Sigmoid colon (tissue), 3 donors: ENCODE results near the gene PGAP6.
A peak's percentile ranks its signal among the peaks of the same experiment; 100 is the strongest.
"Not testable (repeated sequence)": the region's sequence is repeated elsewhere in the genome, so short reads cannot be mapped to it uniquely, and the experiment has no call there.

ENCODE experiments used
- CTCF ChIP-seq, 4 experiments: fragments of 450-650 bp in 3 of 4; fragments of 200-600 bp in 1 of 4; IDR thresholded peaks; one replicate each; pipeline ENCODE4 v1.5.1; 2016 to 2019; ENCODE audit warnings: antibody characterized with exemption in 4 of 4, mild to moderate bottlenecking in 3 of 4, moderate library complexity in 2 of 4
- POLR2A ChIP-seq, 2 donors: fragments of 450-650 bp; IDR thresholded peaks; one replicate each; pipeline ENCODE4 v1.6.1; 2016; ENCODE audit warnings: antibody characterized with exemption in 2 of 2, mild to moderate bottlenecking in 2 of 2, moderate library complexity in 2 of 2

GRCh38 chr16:387761-388666 lies 6.2 kb upstream of the PGAP6 start:
- peak in 1 of 4 experiments; percentile 15 for TF ChIP-seq CTCF (IDR thresholded peaks at IDR 0.05)
- not testable (repeated sequence) for TF ChIP-seq POLR2A (IDR thresholded peaks at IDR 0.05)
